Parathyroid adenoma (tissue), 2 donors: Measurements from ENCODE around the gene ASB8.

Experiments
- H2AFZ ChIP-seq: fragments of 300-600 bp; sonication (generic); one replicate; pipeline ENCODE4 v1.7.0; 2017; ENCODE audit warnings: antibody characterized with exemption, mild to moderate bottlenecking
- H3K27ac ChIP-seq: fragments of 300-600 bp; sonication (generic); one replicate; pipeline ENCODE4 v1.7.0; 2017
- H3K27me3 ChIP-seq: fragments of 300-600 bp; sonication (generic); one replicate; pipeline ENCODE4 v1.7.0; 2017; ENCODE audit warnings: low read length; ENCODE audit not compliant: control insufficient read depth, insufficient read depth
- H3K36me3 ChIP-seq: fragments of 300-600 bp; sonication (generic); one replicate; pipeline ENCODE4 v1.7.0; 2017; ENCODE audit warnings: low read length; ENCODE audit not compliant: control insufficient read depth, insufficient read depth
- H3K4me1 ChIP-seq: fragments of 300-600 bp; sonication (generic); one replicate; pipeline ENCODE4 v1.7.0; 2017; ENCODE audit warnings: control low read depth
- H3K4me2 ChIP-seq: fragments of 300-600 bp; sonication (generic); one replicate; pipeline ENCODE4 v1.7.0; 2017; ENCODE audit warnings: low read length
- H3K4me3 ChIP-seq: fragments of 300-600 bp; sonication (generic); one replicate; pipeline ENCODE4 v1.7.0; 2017; ENCODE audit warnings: low read depth, low read length
- H3K79me2 ChIP-seq: fragments of 300-600 bp; sonication (generic); one replicate; pipeline ENCODE4 v1.7.0; 2017; ENCODE audit warnings: control low read depth
- H3K9ac ChIP-seq: fragments of 300-600 bp; sonication (generic); one replicate; pipeline ENCODE4 v1.7.0; 2017; ENCODE audit warnings: mild to moderate bottlenecking
- H3K9me3 ChIP-seq: fragments of 300-600 bp; sonication (generic); one replicate; pipeline ENCODE4 v1.7.0; 2017; ENCODE audit warnings: low read length; ENCODE audit not compliant: control insufficient read depth
- CTCF ChIP-seq: fragments of 300-600 bp; sonication (generic); IDR thresholded peaks from one replicate; pipeline ENCODE4 v1.7.0; 2017; ENCODE audit warnings: antibody characterized with exemption, mild to moderate bottlenecking
- donor health status: primary hyperparathyroidism.

Gene ASB8

GRCh38 chr12:48183876-48184548 is 26.7 kb upstream of the ASB8 start:
- Histone ChIP-seq H3K4me2 (peak overlapping the region; percentile 93), H3K4me1 (peaks cover 7% of the 10 kb centered on the region), H3K36me3 (no peaks in the 10 kb centered on the region), H3K27ac (no peak overlapping the region), H3K9ac (no peak overlapping the region), H3K4me3 (peak overlapping the region; percentile 87), H3K27me3 (no peaks in the 10 kb centered on the region), H2AFZ (peak overlapping the region; percentile 79), H3K79me2 (no peaks in the 10 kb centered on the region), H3K9me3 (no peaks in the 10 kb centered on the region)
- no peak for TF ChIP-seq CTCF

- H3K79me2 ChIP-seq = no peaks in the 10 kb centered on the region
- H2AFZ ChIP-seq = peak within 1 kb of the TSS; percentile 79
- peak; percentile 41 for TF ChIP-seq CTCF
- H3K36me3 ChIP-seq = no peaks in the 10 kb centered on the region
- peak within 1 kb of the TSS; percentile 87 for H3K4me3 ChIP-seq
- peak within 1 kb of the TSS; percentile 93 for H3K4me2 ChIP-seq
- peaks cover 7% of the 10 kb centered on the region for H3K4me1 ChIP-seq
- peak within 1 kb of the TSS; percentile 22 for H3K27ac ChIP-seq
- H3K9me3 ChIP-seq = no peaks in the 10 kb centered on the region
- no peaks in the 10 kb centered on the region for H3K27me3 ChIP-seq
- no peak within 1 kb of the TSS for H3K9ac ChIP-seq
Observed at GRCh38 chr12:48183091-48183875, 26.0 kb upstream of the ASB8 start, which contains the start of gene CCDC184. TSS of gene CCDC184 (plus strand) at chr12:48183644. CDS start at chr12:48184123, 479 bp downstream.

- no peaks in the 10 kb centered on the region for H3K27me3 ChIP-seq
- peak overlapping the region; percentile 22 for H3K27ac ChIP-seq
- H3K4me2 ChIP-seq = peak overlapping the region; percentile 93
- no peak for TF ChIP-seq CTCF
- H3K4me3 ChIP-seq = peak overlapping the region; percentile 87
- H3K9me3 ChIP-seq = no peaks in the 10 kb centered on the region
- H3K79me2 ChIP-seq = no peaks in the 10 kb centered on the region
- no peaks in the 10 kb centered on the region for H3K36me3 ChIP-seq
- H2AFZ ChIP-seq = peak overlapping the region; percentile 79
- no peak overlapping the region for H3K9ac ChIP-seq
- peaks cover 7% of the 10 kb centered on the region for H3K4me1 ChIP-seq
Observed at GRCh38 chr12:48182631-48183030, 25.3 kb upstream of the ASB8 start.

GRCh38 chr12:48180857-48181495 is 23.7 kb upstream of the ASB8 start:
- H3K27me3 ChIP-seq = no peaks in the 10 kb centered on the region
- no peak overlapping the region for H3K27ac ChIP-seq
- no peaks in the 10 kb centered on the region for H3K9me3 ChIP-seq

More at GRCh38 chr12:48180857-48181495, 23.7 kb upstream of the ASB8 start:
- H3K79me2 ChIP-seq = no peaks in the 10 kb centered on the region
- peaks cover 10% of the 10 kb centered on the region for H3K4me1 ChIP-seq
- H3K36me3 ChIP-seq = no peaks in the 10 kb centered on the region
- H2AFZ ChIP-seq = no peak overlapping the region
- H3K4me3 ChIP-seq = no peak overlapping the region
- no peak overlapping the region for H3K4me2 ChIP-seq
- TF ChIP-seq CTCF = no peak
- no peak overlapping the region for H3K9ac ChIP-seq
